ENCODE data around the gene PPP6R2.
"Not testable (repeated sequence)": the region's sequence is repeated elsewhere in the genome, so short reads cannot be mapped to it uniquely, and the experiment has no call there.

Gene PPP6R2

GRCh38 chr22:50432877-50433510 lies 89.9 kb downstream of the PPP6R2 start:
- not testable (repeated sequence) for DNase-seq (ENCODE audit: low read depth, low spot score)

GRCh38 chr22:50434849-50435248 lies 91.7 kb downstream of the PPP6R2 start:
- DNase-seq (ENCODE audit: low read depth, low spot score), result no peak

DNA sequence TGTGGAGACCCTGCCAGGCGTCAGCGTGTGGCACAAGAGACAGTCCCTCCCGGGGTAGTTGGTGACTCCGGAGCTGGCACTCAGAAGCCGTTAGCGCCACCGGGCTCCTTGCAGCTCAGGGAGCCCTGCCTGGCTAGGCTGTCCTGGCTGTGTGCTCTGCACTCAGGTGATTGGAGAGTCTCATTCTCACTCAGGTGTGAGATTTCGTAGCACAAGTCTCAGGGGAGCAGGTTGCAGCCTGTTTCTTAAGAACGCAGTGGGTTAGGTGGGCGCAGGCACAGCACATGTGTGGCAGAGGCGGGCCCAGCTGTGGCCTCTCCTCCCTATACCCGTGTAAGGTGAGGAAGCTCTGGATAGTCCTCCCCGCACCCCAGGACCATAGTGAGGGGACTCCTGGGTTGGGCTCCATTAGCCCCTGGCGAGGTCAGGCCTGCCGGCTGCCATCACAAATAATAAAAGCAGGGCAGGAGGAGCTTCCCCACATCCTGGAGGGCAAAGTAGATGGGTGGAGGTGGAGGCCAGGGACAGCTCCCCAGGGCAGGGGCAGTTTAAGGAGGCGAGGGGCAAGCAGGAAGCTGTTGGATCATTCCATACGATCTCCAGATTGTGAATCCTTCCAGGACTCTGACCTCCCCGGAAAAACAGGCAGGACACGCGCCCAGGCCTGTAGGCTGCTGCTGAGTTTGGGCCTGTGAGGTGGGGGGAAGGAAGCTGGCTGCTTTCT lies 92.3 kb downstream of the PPP6R2 start:
- DNase-seq (ENCODE audit: low read depth, low spot score), result no peak

DNA sequence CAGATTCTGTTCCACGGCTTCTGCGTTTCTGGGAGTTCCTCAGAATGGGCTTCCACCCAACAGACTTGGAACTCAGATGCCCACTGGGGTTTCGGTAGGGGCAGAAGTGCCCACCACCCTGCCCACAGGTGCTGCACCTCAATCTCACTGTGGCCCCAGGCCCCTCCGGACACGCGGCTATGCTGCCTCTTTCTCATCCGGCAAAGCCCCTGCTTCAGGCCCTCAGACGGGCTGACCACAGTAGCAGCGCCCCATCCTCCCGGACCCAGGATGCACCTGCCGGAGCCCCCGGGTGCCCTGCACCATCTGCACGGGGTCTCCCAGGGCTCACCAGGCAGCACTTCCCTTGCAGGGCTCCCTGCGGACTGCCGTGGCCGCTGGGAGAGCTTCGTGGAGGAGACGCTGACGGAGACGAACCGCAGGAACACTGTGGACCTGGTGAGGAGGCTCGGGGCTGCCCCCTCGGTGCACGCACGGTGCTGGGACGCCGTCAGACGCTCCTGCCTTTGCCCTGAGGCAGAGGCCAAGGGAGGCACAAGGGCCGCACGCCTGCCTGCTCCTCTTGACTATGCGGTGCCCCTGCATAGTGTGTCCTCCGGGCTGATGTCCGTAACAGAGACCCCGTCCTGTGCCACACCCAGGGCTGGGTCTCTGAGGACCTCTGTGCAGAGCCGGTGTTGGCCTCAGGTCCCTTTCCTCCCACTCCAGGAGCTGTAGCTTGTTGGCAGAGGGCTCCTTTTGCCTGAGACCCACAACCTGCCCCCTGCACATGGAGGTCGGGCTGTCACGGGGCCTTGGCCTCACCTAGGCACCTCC lies 93.1 kb downstream of the PPP6R2 start:
- no peak for DNase-seq (ENCODE audit: low read depth, low spot score)

- no peak for DNase-seq (ENCODE audit: low read depth, low spot score)
These were observed 93.8 kb downstream of the PPP6R2 start for GRCh38 chr22:50436841-50437341.

DNA sequence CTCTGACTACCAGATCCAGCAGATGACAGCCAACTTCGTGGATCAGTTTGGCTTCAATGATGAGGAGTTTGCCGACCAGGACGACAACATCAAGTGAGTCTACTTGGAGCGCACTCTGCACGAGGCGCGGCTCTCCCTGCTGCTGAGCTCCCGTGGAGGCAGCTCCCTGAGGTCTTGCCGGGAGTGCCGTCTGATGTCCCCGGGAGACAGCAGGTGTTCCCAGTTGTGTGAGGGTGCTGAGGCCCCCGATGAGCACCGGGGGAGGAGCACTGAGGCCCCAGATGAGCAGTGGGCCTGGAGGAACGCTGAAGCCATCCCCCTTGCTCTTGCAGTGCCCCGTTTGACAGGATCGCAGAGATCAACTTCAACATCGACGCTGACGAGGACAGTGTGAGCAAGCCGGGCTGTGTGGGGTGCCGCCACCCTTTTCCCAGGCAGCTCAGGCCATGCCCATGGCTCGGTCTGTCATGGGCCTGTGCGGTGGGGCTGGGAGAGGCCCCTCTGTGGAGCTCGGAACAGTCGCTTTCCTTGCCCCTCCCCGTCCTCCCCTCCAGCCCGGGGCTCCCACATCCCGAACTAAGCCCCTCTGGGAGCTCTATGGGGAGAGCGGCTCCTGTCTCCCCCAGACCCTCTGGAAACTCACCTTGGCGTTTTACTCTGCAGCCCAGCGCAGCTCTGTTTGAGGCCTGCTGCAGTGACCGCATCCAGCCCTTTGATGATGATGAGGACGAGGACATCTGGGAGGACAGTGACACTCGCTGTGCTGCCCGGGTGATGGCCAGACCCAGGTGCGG lies 94.6 kb downstream of the PPP6R2 start:
- DNase-seq (ENCODE audit: low read depth, low spot score), result no peak

DNA sequence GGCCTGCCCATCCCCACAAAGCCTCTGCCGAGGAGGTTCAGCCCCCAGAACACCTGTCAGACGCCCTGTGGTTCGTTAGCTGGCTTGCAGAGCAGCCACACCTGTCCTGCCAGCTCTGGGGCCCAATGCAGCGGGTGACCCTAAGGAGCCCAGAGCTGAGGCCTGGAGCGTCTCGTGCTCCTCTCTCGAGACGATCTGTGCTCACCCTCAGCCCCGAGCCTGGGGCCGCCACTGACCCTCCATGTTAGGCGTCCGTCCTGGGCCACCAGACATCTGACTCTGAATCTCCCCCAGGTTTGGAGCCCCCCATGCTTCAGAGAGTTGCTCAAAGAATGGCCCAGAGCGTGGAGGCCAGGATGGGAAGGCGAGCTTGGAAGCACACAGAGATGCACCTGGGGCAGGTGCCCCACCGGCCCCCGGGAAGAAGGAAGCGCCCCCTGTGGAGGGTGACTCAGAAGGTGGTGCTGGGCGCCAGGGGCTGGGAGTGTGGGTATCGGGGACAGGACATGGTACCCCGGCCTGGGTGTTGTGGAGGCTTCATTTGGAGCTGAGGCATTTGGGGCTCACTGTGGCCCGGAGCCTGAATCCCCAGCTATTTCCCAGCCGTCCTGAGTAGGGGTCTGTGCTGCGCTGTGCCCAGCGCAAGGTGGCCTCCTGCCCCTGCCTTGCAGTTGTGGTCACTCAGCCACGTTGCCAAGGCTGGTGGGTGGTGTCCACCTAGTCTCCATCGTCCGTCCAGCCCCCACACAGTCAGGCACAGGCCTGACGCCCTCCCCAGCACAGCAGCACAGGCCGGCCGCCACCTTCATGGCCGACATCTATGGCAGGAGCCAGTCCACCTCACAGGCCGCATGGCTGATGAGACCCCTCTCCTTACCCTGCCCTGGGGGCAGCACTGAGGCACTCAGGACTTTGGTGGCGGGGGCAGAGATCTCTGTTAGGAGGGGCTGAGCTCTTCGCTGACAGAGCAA lies 95.5 kb downstream of the PPP6R2 start:
- no peak for DNase-seq (ENCODE audit: low read depth, low spot score)

- no peak for DNase-seq (ENCODE audit: low read depth, low spot score)
These were observed 96.3 kb downstream of the PPP6R2 start for GRCh38 chr22:50439314-50439870.

GRCh38 chr22:50439871-50440331 lies 96.8 kb downstream of the PPP6R2 start:
- DNase-seq (ENCODE audit: low read depth, low spot score), result no peak

GRCh38 chr22:50440544-50441249 lies 97.6 kb downstream of the PPP6R2 start:
- no peak for DNase-seq (ENCODE audit: low read depth, low spot score)

- no peak for DNase-seq (ENCODE audit: low read depth, low spot score)
These were observed 98.4 kb downstream of the PPP6R2 start for GRCh38 chr22:50441428-50441993.

- DNase-seq (ENCODE audit: low read depth, low spot score), result no peak
These were observed 100.1 kb downstream of the PPP6R2 start for GRCh38 chr22:50443197-50443596.

- DNase-seq (ENCODE audit: low read depth, low spot score), result no peak
These were observed 100.9 kb downstream of the PPP6R2 start for GRCh38 chr22:50443801-50444625.

- peak; percentile 4 for DNase-seq (ENCODE audit: low read depth, low spot score)
These were observed 101.5 kb downstream of the PPP6R2 start for GRCh38 chr22:50444663-50445062.

DNA sequence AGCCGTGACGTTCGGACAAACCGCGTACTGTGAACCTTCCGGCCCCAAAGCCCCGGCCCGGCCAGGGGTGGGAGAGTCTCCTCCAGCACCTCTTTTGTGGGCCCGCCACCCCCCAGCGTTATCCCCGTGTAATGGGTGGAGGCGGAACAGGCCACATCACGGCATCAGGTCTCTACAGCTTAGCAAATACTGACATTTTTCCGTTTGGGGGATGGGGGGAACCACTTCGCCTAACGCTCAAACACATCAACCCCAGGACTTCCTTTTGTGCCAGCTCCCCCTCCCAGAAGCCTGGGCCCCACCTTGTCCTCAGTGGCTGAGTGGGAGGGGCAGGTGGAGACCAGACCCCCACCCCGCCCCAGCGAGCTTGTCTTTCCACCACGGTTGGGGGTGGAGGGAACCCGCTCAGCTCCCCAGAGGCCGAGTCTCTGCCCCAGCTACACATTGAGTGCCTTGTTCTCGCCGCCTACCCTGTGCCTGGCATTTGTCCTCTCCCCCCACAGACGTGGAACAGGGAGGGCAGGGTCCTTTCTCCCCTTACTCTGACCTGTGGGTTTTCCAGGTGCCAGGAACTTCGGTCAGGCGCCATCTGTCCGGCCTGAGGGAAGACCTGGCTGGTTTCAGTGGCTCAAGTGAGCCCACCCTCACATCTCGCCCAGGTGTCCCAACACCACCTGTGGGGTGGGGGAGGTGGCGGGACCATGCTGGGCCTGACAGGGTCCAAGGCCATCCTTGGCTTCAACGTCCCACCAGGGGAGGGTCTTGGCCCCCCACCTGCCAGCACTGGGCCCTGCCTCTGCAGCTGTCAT lies 102.1 kb downstream of the PPP6R2 start:
- no peak for DNase-seq (ENCODE audit: low read depth, low spot score)

DNA sequence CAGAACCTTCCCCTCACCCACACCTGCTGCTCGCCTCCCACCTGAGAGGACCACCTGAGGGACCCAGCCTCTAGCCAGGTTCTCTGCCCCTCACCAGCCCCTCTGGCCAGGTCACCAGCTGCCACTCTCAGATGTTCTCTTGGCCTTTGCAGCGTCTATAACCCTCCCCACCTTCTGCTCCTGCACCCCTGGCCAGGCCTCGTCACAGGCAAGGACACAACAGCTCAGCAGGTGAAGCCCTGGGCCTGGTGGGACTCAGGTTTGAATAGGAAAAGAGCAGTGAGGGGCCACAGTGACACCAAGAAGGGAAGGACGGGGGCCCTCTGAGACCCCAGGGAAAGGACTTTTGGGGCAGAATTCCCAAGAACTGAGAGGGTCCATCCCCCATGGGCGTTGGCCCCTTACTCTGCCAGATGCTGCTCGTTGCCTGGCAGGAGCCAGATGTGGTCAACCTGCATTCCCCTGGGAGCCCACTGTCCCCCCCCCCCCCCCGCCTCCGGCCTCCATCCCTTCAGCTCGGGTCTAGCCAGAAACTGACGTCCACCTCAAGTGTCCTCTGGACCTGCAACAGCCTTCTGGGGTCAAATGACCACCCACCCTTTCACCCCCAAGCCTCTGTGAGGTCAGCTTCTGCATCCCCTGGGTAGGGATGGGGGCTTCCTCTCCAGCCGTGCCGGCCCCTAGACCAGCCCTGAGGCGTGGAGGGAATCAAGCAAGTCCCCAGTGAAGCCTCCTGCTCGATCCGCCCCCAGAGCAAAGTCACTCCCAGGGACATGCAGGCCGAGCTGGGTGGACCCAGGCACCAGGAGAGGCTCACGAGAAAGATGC lies 103.0 kb downstream of the PPP6R2 start:
- DNase-seq (ENCODE audit: low read depth, low spot score), result no peak

All from smooth muscle cell of the brain vasculature (primary cell).